ENCODE results near the gene BMPR1A. TPM values are rescaled to one million over a fixed set of nuclear protein-coding genes. Genes with fewer than 3 reads are reported as not detected.

BMPR1A gene
- total and polyA plus RNA-seq, 10 of the 15 experiments (the other 5 are each of a cell fraction or from before 2014, with no cell fraction given), result 2.3 to 22.7 (median 13.1) TPM

GRCh38 chr10:86888585-86889381, 132.4 kb downstream of the BMPR1A start (continued):
- TF ChIP-seq GATAD2B (conservative IDR thresholded peaks at IDR 0.05; ENCODE audit: low read depth), result no peak
- no peak for TF ChIP-seq ZNF207 (IDR thresholded peaks at IDR 0.05; ENCODE audit: borderline replicate concordance)
- TF ChIP-seq, protein P1, sequence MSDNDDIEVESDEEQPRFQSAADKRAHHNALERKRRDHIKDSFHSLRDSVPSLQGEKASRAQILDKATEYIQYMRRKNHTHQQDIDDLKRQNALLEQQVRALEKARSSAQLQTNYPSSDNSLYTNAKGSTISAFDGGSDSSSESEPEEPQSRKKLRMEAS (IDR thresholded peaks at IDR 0.05; ENCODE audit: low read depth, low read length), result no peak
- TF ChIP-seq CHD2 (IDR thresholded peaks at IDR 0.05; ENCODE audit: borderline replicate concordance, low read depth, low read length), result no peak

GRCh38 chr10:86889997-86890396, 133.6 kb downstream of the BMPR1A start:
- Histone ChIP-seq H3K9ac (ENCODE audit: control insufficient read depth, insufficient read depth, low read length) (no peak overlapping the region), H2AFZ (ENCODE audit: control insufficient read depth, low read depth, low read length) (no peak overlapping the region), H3K9me3 (replicated peaks; ENCODE audit: control insufficient read depth, insufficient read depth, low read length) (no peaks in the 10 kb centered on the region), H4K20me1 (ENCODE audit: control insufficient read depth, insufficient read depth) (no peaks in the 10 kb centered on the region), H3K27me3 (replicated peaks in 1 of 2; ENCODE audit: control insufficient read depth in 2 of 2, insufficient read depth in 2 of 2, low read length in 1 of 2) (no peaks in the 10 kb centered on the region), H3K27ac (ENCODE audit: control insufficient read depth, insufficient read depth) (no peak overlapping the region), H3K79me2 (ENCODE audit: control insufficient read depth, insufficient read depth, low read length) (no peaks in the 10 kb centered on the region), H3K4me2 (ENCODE audit: control insufficient read depth, insufficient read depth) (no peak overlapping the region), H3K36me3 (ENCODE audit: control insufficient read depth in 2 of 2, insufficient read depth in 2 of 2, low read length in 1 of 2) (no peaks in the 10 kb centered on the region; a peak in 2 of 4 replicates), H3K4me3 (no peak overlapping the region), H3K4me1 (ENCODE audit: control insufficient read depth, insufficient read depth, low read length) (peaks cover 6% of the 10 kb centered on the region; the same call in 1 of the 2 replicates)
- FAIRE-seq, result no peak
- RAD21 ChIA-PET (ENCODE audit: unreplicated experiment), result interaction anchor here (1.8 to 3.4 kb wide), 3 partner anchors 10 to 178 kb away, joined by 5 to 12 read pairs (median 8); no protein-coding TSS in a partner anchor
- no peak for DNase-seq (ENCODE audit: low read depth, low spot score)
- in situ Hi-C loops (cut with MboI) (no loop called here), intact Hi-C loops (cut with micrococcal nuclease; ENCODE audit: unreplicated experiment) (no loop called here)
- POLR2A ChIA-PET, result interaction anchor here (0.6 to 1.5 kb wide), 3 partner anchors 132 to 178 kb away, joined by 3 to 4 read pairs (median 4); partner anchors contain the start of gene BMPR1A
- SMC1A ChIA-PET (ENCODE audit: uncharacterized antibody, unreplicated experiment), result interaction anchor here (0.6 to 2.0 kb wide), 9 partner anchors 8 to 453 kb away, joined by 3 to 11 read pairs (median 4); no protein-coding TSS in a partner anchor
- 78% methylated on average over 3 of the region's 3 CpGs for WGBS (ENCODE audit: insufficient coverage, insufficient replicate concordance, low lambda C conversion rate, missing lambda C conversion rate)
- CTCF ChIA-PET, result interaction anchor here (0.6 to 2.9 kb wide), 6 partner anchors 9 to 201 kb away, joined by 3 to 16 read pairs (median 3); no protein-coding TSS in a partner anchor
- no TSS peak for BruUV-seq (replicated peaks)
- ATAC-seq, result no peak
- TF ChIP-seq POLR2AphosphoS2 (IDR thresholded peaks at IDR 0.05; ENCODE audit: low read depth, low read length) (no peak), FOXM1 (IDR thresholded peaks at IDR 0.05; ENCODE audit: low read depth, low read length) (no peak), TCF7 (IDR thresholded peaks at IDR 0.05; ENCODE audit: borderline replicate concordance) (no peak), NBN (IDR thresholded peaks at IDR 0.05) (no peak), SREBF2 (IDR thresholded peaks at IDR 0.05; ENCODE audit: low read length) (no peak), CBX3 (IDR thresholded peaks at IDR 0.05; ENCODE audit: borderline replicate concordance, low read depth) (no peak), KAT2A (conservative IDR thresholded peaks at IDR 0.05; ENCODE audit: control insufficient read depth, low read depth, low read length) (no peak), MYB (IDR thresholded peaks at IDR 0.05; ENCODE audit: borderline replicate concordance, low read depth, low read length) (no peak), MYC (IDR thresholded peaks at IDR 0.05; ENCODE audit: insufficient read depth, insufficient read length, insufficient replicate concordance, low read length, severe bottlenecking) (no peak), POLR2AphosphoS5 (IDR thresholded peaks at IDR 0.05; ENCODE audit: low read length) (no peak), NR2F1 (conservative IDR thresholded peaks at IDR 0.05) (no peak), ZNF207 (IDR thresholded peaks at IDR 0.05; ENCODE audit: borderline replicate concordance) (no peak), YY1 (IDR thresholded peaks at IDR 0.05; ENCODE audit: low read depth, low read length) (no peak), SUPT20H (IDR thresholded peaks at IDR 0.05; ENCODE audit: borderline replicate concordance, control insufficient read depth, low read depth, low read length) (no peak), KLF5 (IDR thresholded peaks at IDR 0.05; ENCODE audit: partially characterized antibody) (no peak)
- TF ChIP-seq, protein P2, sequence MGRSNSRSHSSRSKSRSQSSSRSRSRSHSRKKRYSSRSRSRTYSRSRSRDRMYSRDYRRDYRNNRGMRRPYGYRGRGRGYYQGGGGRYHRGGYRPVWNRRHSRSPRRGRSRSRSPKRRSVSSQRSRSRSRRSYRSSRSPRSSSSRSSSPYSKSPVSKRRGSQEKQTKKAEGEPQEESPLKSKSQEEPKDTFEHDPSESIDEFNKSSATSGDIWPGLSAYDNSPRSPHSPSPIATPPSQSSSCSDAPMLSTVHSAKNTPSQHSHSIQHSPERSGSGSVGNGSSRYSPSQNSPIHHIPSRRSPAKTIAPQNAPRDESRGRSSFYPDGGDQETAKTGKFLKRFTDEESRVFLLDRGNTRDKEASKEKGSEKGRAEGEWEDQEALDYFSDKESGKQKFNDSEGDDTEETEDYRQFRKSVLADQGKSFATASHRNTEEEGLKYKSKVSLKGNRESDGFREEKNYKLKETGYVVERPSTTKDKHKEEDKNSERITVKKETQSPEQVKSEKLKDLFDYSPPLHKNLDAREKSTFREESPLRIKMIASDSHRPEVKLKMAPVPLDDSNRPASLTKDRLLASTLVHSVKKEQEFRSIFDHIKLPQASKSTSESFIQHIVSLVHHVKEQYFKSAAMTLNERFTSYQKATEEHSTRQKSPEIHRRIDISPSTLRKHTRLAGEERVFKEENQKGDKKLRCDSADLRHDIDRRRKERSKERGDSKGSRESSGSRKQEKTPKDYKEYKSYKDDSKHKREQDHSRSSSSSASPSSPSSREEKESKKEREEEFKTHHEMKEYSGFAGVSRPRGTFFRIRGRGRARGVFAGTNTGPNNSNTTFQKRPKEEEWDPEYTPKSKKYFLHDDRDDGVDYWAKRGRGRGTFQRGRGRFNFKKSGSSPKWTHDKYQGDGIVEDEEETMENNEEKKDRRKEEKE (IDR thresholded peaks at IDR 0.05), result no peak

Data from GM12878 (cell line).